HG03442 (cell line): ENCODE data around the gene PCSK1.
A peak's percentile ranks its signal among the peaks of the same experiment; 100 is the strongest.
"Not testable (repeated sequence)": the region's sequence is repeated elsewhere in the genome, so short reads cannot be mapped to it uniquely, and the experiment has no call there.

Source experiments
- ATAC-seq: cut with Tn5 transposase; IDR thresholded peaks from one replicate; pipeline ENCODE4 v1.9.1; 2021; ENCODE audit warnings: mild to moderate bottlenecking, moderate library complexity; ENCODE audit not compliant: unreplicated experiment

The PCSK1 gene

DNA sequence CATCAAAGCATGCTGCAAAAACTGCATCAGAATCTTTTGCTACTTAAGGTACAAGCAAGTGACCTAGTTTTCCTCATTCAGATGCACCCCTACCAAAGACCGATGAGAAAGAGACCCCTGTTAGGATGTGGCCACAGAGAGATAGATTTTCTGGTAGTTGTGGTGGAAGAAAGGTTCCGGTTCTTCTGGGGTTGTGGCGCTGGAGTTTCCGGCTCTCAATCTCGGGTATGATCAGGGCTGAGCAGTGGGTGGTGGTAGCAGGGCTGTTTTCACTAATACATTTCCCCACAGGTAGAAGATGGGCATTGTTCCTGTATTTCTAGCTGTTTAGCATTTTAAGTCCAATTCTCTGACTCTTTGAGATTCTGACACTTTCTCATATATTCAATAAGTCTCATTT, 58.4 kb downstream of the PCSK1 start:
- no peak for ATAC-seq

DNA sequence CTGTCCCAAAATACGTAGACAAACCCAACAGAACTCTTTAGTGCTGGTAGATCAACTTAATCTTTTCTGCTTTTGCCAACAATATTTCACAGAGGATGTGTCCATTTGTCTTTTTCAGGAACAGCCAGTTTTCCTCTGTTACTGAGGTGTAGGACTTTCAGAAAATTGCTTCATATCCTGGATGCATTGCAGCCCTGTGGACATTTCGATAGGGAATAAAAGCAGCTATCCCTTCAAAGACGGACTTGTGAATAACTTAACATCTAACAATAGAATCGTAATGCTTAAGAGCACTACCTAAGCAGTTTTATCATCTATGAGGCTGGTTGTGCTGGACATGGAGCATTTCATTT, 59.7 kb downstream of the PCSK1 start:
- no peak for ATAC-seq

DNA sequence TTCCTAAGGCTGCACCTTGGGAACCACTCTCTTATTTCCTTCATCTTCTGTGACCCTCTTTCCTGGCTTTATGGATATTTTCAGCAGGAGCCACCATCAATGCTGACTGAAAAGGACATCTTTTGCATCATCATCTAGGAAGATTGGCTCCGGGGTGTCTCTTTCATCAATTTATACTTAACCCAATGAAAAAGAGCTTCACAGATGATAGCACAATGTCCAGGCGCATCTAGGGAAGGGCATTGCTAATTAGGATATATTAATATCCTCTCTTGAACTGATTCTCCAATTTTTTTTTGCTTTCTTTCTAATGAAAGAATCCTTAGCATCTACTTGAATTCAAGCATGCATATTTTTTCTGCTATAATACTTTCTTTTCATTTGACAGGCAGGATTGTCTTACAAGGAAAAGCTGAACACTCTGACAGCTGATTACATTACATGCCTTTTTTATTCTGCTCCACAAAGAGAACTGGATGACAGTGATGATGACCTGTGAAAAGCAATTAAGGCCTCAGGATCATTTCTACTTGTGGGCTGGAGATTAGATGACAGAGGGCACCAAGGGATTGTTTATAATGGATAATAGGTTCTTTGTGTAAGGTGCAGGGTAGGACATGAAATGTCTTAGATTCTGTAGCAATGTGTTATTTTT, 60.2 kb downstream of the PCSK1 start:
- no peak for ATAC-seq

DNA sequence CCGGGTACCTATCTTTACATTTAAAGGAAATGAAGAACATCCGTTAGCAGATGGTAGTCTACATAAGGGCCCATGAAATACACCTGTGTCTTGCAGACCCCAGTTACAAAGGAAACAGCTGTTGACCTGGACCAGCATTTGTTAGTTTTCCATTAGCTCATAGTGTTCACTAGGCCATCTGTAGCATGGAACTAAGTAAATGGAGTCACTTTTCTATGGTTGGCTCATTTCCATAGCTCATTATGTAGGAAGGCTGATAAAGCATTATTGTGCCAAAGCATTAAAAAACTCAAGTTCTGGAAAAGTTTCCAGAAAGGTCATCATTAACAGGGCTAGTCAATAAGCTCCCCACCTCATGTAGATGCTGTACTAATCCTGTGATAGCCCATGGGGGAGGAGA, 62.1 kb downstream of the PCSK1 start:
- ATAC-seq = no peak

DNA sequence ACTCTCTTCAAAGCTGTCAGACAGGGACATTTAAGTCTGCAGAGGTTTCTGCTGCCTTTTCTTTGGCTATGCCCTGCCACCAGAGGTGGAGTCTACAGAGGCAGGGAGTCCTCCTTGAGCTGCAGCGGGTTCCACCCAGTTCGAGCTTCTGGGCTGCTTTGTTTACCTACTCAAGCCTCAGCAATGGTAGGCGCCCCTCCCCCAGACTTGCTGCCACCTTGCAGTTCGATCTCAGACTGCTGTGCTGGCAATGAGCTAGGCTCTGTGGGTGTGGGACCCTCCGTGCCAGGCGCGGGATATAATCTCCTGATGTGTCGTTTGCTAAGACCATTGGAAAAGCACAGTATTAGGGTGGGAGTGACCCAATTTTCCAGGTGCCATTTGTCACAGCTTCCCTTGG, 65.7 kb downstream of the PCSK1 start:
- not testable (repeated sequence) for ATAC-seq

DNA sequence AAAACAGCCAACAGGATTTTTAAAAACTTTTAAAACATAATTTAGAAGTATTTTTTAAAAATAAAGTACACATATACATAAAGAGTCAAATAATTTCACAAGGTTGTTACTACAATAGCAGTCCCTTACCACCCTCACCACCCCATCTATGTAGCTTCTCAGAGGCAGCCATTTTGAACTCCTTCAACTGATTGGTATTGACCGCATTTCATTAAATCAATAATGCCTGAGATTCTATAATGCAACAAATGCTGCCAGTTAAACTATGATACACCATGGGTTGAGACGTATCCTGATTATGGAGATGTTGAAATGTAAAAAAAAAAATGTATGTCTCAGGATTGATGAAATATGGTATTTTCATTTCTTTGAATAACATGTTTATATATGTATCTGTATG, 78.8 kb downstream of the PCSK1 start:
- ATAC-seq = no peak

DNA sequence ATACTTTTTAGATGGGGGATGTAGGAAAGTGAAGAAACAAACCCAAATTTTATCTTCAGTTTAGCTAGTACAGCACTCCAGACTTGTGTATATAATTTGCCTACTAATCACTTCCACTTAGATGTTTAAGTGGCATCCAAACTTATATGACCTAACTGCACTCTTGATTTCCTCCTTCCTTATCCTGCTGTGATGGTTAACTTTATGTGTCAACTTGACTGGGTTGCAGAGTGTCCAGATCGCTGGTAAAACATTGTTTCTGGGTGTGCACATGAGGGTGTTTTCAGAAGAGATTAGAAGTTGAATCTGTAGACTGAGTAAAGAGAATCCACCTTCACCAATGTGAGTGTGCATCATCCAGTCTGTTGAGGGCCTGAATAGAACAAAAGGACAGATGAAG, 79.8 kb downstream of the PCSK1 start:
- no peak for ATAC-seq

DNA sequence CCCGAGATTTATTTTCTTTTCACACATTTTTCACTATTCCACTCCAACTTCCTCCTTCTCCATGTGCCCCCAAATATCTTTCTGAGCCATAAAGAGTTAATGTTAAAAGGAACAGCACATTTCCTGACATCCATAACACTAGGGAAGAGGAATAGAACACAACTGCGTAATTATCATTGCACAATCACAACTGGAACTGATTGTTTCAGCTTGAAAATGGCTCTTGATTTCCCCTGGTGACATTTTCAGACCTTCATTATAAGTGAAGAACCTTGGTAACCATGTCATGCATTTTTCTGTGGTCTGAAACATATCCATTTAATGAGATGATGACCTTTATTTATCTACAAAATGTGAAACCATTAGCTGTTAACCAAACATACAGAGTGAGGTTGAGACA, 82.4 kb downstream of the PCSK1 start:
- ATAC-seq = no peak

DNA sequence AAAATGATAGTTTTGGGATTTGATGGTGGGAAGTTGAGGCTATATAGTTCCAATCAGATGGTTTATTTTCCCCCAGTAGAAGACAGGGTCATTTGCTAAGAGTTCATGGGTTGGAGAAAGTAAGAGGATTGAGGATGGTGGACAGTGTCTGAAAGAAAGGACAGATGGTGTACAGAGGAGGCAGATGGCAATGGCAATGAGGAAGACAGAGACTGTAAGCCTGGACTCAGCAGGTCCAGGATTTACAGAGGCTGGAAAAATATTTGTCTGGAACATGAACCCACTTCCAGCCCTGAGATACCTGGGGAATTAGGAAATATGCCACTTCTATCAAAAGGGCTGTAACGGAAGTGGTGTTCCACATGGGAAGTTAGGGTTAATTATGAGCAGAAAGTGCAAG, 84.5 kb downstream of the PCSK1 start:
- ATAC-seq = no peak

DNA sequence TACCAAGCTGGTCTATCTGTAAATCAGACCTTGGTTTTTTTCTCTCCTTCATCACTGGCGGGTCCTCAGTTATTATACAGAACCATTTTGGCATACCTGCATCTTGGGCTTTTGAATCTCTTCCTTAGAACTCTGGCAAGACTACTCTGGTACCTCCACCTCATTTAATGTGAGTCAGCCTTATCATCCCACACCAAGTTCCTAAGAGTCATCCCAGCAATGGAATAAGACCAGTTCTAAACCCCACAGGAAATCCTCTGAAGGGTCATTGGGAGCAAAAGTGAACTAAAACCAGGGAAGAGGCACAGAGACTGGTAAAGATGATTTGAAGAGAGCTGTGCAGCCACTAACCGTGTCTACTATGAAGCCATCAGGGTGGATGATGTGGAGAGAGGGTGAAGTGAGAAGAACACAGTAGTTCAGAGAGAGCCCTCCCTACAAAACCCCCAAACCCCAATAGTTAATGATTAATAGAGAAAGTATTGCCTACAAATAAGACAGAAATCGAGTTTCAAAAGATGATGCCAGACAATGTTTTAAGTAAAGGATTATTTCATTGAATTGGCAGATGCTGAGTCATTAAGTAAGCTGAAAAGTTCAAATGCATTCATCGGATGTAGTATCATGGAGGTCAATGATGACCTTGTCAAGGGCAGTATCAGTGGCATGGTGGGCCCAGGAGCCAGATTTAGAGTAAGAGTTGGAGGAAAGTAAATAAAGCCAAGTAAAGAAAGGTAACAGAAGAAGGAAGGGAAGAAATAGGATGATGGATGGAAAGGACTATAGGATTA, 85.4 kb downstream of the PCSK1 start:
- no peak for ATAC-seq

DNA sequence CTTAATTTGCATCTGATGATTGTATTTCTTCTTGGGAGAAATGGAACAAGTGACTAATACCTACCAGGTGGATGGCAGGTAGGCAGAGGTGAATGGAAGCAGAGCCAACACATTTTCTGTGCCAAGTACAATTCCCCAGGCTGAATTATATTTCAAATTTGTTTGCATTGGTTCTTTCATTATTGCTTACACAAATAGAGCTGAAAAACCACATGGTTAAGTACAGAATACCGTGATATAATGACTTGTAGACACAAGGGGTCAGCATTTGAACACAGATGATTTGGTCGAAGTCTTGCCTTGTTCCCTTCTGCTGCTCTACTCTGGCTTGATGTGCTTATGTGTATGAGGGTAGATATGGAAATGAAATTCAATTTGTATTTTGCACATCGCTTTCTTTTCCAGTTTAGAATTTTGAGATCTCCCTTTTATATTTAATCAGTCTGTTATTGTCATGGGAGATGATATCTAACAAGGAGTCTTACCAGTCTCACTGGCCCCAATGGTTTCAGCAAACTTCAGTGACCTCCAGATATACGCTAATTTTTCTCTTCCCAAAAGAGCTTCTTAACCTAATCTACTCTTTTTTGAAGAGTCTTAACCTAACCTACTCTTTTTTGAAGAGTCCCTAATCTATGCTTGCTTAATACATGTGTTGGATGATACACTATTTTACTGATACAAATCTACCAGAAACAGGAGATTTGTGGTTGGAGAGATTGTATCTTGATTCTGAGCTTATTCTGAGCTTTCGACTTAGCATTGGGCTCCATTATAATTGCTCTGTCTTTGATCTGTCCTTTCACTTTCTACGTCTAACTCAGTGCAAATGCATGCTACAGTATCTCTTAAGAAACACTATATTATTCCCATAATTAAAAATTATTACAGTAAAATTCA, 88.1 kb downstream of the PCSK1 start:
- peak; percentile 92 for ATAC-seq

DNA sequence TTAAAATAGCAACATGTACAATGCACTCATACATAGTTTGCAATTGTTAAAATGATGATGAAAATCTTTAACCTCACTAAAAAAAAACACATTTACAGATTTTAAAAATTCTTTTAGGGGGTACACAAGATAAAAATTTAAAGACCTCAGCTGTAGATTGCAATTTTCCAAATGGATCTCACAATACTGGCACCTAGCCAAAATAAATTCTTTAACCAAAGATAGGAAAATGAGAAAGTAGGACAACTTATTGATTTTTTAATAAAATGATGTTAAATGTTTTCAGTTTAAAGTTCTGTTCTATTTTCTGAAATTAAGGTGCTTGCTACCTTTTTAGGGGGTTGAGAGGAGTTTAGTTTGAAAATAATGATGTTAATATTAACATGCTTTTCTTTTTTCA, 90.0 kb downstream of the PCSK1 start:
- ATAC-seq = no peak

DNA sequence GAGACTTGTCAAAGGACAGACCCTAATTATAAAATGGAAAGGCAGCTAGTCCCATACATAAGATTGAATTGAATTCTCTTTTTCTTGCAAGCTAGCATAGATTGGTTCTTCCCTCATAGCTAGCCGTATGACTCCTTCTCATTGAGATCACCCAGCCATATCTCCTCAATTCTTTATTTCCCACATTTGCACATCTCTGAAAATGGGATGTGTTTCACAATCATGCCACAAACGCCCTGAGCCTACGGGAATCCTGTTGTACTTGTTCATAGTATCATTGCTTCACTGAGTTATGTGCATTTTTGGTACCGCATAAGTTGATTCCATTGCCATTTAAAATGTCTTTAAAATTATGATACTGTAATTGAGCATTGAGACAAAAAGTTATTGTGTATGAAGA, 90.5 kb downstream of the PCSK1 start:
- no peak for ATAC-seq
